ENCODE data around the gene PTPN22.

DNA sequence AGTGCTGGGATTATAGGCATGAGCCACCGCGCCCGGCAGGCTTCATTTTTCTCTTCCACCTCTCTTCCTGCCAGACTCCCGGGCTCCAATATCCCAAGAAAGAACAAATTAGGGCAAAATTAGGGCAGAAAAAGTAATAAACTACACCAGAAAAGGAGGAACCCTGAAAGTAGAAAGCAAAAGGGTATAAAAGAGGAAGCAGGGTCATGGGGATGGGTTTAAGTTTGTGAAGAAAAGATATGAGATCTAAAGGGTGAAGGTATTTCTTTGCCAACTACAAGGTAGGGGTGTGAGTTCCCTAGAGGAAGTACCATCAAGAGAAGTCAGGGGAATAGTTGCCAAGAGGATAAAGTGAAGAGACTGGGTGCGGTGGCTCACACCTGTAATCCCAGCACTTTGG is 9.9 kb downstream of the PTPN22 start:
- TF ChIP-seq, protein P1, sequence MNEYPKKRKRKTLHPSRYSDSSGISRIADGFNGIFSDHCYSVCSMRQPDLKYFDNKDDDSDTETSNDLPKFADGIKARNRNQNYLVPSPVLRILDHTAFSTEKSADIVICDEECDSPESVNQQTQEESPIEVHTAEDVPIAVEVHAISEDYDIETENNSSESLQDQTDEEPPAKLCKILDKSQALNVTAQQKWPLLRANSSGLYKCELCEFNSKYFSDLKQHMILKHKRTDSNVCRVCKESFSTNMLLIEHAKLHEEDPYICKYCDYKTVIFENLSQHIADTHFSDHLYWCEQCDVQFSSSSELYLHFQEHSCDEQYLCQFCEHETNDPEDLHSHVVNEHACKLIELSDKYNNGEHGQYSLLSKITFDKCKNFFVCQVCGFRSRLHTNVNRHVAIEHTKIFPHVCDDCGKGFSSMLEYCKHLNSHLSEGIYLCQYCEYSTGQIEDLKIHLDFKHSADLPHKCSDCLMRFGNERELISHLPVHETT (tag by site-specific recombination; IDR thresholded peaks at IDR 0.05), result no peak
- no peak for TF ChIP-seq YY1 (tag by site-specific recombination; IDR thresholded peaks at IDR 0.05)
- TF ChIP-seq ZNF830 (tag by site-specific recombination; IDR thresholded peaks at IDR 0.05; ENCODE audit: low read depth), result no peak
- no peak for TF ChIP-seq ZNF555 (tag by site-specific recombination; conservative IDR thresholded peaks at IDR 0.05)
- TF ChIP-seq ZNF274 (IDR thresholded peaks at IDR 0.05; ENCODE audit: low read length), result no peak
- no peak for TF ChIP-seq ZNF274 (tag by site-specific recombination; IDR thresholded peaks at IDR 0.05; ENCODE audit: borderline replicate concordance)
